Astrocyte of the cerebellum (primary cell): ENCODE results near the gene WDR5.

ENCODE experiments used
- DNase-seq: peaks from one replicate; pipeline ENCODE4 v3.0.0-alpha.2; 2011; ENCODE audit warnings: low read depth
- H3K4me3 ChIP-seq: 2 replicates; pipeline ENCODE4 v1.5.1; 2011; ENCODE audit warnings: mild to moderate bottlenecking, low read depth, low read length, moderate library complexity
- in situ Hi-C: cut with HindIII; loops from 2 replicates; pipeline ENCODE4 v1.10.0; 2017; ENCODE audit warnings: low sequenced_read_pairs
- TF ChIP-seq, protein P1 (sequence below): IDR thresholded peaks from 2 replicates; pipeline ENCODE4 v1.5.1; 2012; ENCODE audit warnings: low read length, low read depth, moderate library complexity, mild to moderate bottlenecking; ENCODE audit errors: missing control alignments

The WDR5 gene

DNA sequence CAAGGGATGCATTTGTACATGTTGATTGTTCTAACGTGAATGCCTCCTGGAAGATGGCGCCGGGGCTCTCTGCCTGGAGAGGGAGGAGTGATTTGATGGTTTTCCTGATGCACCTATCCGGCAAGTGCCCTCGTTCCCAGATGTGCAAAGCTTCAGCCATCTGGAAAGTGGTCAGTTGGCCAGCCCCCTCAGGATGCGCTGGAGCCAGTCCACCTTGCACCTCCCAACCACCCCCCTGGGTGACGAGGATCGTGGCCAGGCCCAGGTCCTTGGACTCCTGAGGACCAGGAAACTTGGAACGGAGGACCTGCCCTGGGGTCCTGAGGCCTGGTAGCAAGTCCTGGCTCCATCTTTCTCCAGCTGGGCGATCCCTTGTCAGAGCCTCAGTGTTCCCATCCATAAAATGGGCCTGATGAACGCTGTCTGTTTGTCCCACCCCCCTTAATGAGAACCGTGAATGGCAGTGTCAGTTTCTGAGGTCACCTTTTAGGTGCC lies 52.1 kb downstream of the WDR5 start:
- TF ChIP-seq, protein P1, sequence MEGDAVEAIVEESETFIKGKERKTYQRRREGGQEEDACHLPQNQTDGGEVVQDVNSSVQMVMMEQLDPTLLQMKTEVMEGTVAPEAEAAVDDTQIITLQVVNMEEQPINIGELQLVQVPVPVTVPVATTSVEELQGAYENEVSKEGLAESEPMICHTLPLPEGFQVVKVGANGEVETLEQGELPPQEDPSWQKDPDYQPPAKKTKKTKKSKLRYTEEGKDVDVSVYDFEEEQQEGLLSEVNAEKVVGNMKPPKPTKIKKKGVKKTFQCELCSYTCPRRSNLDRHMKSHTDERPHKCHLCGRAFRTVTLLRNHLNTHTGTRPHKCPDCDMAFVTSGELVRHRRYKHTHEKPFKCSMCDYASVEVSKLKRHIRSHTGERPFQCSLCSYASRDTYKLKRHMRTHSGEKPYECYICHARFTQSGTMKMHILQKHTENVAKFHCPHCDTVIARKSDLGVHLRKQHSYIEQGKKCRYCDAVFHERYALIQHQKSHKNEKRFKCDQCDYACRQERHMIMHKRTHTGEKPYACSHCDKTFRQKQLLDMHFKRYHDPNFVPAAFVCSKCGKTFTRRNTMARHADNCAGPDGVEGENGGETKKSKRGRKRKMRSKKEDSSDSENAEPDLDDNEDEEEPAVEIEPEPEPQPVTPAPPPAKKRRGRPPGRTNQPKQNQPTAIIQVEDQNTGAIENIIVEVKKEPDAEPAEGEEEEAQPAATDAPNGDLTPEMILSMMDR = no peak
- in situ Hi-C loops = loop anchor here (5.0 kb wide), 3 partner anchors 44 to 254 kb away; no protein-coding TSS in a partner anchor
- no peak for DNase-seq
- no peak overlapping the region for H3K4me3 ChIP-seq

DNA sequence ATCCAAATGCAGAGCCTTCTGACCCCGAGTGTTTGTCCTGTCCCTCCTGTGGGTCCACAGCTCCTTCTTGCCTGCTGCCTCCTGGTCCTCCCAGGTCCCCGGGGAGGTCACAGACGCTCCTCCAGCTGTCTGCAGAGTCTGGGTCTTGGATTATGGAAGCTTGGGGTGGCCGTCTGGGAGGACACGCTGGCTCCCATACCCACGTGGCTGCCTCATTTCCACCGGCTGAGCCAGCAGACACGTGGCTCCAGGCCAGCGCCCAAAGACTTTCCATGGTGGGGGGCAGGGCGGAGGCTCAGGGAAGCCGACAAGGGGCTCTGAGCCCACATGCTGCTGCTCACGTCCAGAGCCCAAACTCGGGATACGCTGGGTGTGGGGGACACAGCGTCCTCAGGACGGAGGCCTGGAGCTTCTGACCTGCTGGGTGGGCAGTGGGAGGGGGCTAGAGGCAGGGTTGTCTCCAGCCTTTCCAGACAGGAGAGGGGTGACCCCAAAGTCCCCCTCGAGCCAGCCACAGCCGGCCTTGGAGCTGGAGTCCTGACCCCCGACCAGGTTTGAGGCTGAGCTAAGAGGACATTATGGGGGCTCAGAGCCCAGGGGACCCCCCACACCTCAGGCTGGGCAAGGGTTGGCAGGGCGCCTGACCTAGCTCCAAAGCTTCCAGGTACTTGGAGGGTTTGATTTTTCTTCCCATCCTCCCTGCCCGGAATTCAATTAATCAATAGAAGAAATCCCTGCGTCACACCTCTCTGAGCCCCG lies 52.7 kb downstream of the WDR5 start:
- in situ Hi-C loops = loop anchor here (5.0 kb wide), 3 partner anchors 44 to 254 kb away; no protein-coding TSS in a partner anchor
- H3K4me3 ChIP-seq = no peak overlapping the region
- TF ChIP-seq, protein P1 = no peak
- DNase-seq = no peak

DNA sequence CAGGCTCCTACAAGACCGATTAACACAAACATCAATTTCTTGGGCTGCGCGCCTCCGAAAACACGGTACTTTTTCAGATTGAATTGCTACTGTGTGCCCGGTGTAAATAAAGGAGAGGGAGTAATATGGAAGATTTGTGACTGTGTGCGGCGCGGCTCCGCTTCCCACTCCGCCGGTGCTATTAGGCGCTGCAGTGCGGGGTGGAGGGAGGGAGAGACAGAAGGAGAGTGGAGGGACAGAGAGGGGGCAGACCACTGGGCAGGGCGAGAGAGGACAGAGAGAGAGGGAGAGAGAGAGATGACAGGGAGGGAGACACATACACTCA lies 53.2 kb downstream of the WDR5 start:
- TF ChIP-seq, protein P1 = no peak
- in situ Hi-C loops = loop anchor here (5.0 kb wide), 3 partner anchors 43 to 253 kb away; no protein-coding TSS in a partner anchor
- no peak for DNase-seq
- H3K4me3 ChIP-seq = no peak overlapping the region

DNA sequence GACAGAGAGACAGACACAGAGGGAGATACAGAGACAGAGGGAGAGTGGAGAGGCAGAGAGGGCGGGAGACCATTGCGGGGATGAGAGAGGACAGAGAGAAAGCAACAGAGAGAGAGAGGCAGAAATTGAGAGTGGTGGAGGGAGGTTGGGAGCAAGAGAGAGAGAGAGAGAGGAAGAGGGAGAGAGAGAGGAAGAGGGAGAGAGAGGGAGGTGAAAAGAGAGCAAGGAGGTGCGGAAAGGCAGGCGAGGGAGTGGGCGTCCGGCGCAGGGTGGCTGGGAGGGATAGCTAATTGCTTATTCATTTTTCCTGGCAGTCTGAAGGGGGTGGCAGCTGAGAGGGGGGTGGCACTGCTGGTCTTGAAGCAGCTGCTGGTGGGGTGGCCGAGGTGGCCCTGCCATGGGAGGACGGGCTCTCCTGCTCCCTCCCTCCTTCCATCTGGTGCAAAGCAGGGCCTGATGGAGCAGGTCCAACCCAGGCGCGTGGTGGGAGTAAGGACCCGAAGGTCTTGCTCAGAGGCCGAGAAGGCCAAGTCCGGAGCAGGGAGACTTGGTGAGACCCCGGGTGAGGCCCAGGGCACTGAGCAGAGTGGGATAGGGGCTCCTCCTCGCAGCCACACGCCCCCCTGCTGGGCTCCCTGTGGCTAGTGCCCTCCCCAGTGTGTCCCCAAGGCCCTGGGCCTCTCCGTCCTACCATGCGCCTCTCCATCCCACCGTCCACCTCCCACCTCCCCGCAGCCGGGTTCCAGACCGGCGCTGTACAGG lies 53.8 kb downstream of the WDR5 start:
- DNase-seq = no peak
- TF ChIP-seq, protein P1 = no peak
- in situ Hi-C loops = loop anchor here (5.0 kb wide), 3 partner anchors 43 to 253 kb away; no protein-coding TSS in a partner anchor
- H3K4me3 ChIP-seq = no peak overlapping the region

DNA sequence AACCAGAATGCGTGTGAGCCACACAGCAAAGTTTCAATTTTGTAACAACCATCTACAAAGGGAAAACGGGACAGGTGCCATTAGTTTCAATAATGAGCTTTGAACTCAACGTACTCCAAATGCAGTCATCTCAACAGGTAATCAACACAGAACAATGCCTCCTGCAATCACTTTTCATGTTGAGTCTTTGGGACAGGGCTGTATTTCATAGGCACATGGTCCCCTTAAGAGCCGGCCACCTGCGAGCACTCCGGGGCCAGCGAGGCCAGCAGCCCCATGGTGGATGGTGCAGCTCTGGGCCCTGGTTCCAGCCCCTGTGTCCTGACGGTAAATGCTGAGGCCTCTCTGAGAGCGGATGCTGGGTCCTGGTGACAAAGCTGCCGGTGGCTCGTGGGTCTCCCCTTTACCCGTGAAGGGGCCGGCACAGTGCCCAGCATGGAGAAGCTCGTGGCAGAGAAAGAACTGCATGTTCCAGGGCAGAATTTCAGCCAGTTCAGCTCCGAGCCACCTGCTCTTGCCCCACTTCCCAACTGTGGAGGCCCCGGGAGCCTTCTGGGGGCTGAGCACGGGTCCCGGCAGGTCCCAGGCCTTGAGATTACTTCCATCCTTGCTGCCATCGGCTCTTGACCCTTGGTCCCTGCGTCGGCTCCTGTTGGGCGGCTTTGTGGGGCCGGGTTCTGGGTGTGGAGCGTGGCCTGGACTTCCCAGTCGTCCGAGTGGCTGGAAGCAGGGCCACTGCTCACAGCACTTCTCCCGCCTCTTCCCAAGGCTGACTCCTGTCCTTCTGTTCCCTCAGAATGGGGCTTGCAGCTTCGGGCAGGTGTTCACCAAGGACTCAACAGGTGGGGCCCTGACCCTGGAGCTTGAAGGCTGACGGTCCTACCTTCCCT lies 54.6 kb downstream of the WDR5 start:
- in situ Hi-C loops = no loop called here
- no peak for DNase-seq
- TF ChIP-seq, protein P1 = no peak
- H3K4me3 ChIP-seq = no peak overlapping the region

DNA sequence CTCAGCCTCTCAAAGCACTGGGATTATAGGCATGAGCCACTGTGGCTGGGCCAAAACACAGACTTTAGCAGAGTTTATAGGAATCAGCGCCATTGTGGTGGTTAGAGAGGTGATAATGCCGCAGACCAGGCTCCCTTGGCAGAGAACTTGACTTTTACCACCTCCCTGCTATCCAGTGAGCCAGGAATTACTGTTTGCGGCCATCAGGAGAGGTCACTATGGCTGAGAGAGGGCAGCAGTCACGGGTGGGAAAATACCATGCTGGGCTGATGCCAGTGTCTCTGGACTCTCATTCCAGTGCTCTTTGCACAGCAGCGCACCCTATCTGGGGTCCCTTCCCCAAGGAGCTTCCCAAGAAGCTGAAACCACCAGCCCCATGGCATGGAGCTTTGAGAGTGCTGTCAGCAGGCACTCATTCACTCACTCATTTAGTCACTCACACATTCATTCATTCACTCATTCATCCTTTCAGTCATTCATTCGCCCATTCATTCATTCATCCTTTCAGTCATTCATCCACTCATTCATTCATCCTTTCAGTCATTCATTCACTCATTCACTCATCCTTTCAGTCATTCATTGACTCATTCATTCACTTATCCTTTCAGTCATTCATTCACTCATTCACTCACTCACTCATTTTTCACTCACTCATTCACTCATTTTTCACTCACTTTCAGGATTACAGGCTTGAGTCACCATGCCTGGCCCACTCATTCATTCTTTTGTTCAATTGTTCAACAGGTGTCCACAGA lies 55.8 kb downstream of the WDR5 start:
- in situ Hi-C loops = no loop called here
- no peak for DNase-seq
- H3K4me3 ChIP-seq = no peak overlapping the region
- TF ChIP-seq, protein P1 = no peak
